ENCODE results near the gene CYP26C1.

GRCh38 chr10:93115661-93116383, 55.2 kb downstream of the CYP26C1 start:
- TF ChIP-seq CTCF (IDR thresholded peaks at IDR 0.05), result peak in 2 of 7 experiments; percentile 23 to 54
- no peak for TF ChIP-seq POLR2A (IDR thresholded peaks at IDR 0.05)
- TF ChIP-seq POLR2AphosphoS5 (IDR thresholded peaks at IDR 0.05), result no peak
- TF ChIP-seq EP300 (IDR thresholded peaks at IDR 0.05), result no peak
